NCI-H2029 (cell line): Measurements from ENCODE around the gene PDLIM5.
"Not testable (repeated sequence)": the region's sequence is repeated elsewhere in the genome, so short reads cannot be mapped to it uniquely, and the experiment has no call there.

Experiments
- DNase-seq: peaks from one replicate; lab custom pipeline; 2025; lab: John Stamatoyannopoulos, UW

Gene PDLIM5

DNA sequence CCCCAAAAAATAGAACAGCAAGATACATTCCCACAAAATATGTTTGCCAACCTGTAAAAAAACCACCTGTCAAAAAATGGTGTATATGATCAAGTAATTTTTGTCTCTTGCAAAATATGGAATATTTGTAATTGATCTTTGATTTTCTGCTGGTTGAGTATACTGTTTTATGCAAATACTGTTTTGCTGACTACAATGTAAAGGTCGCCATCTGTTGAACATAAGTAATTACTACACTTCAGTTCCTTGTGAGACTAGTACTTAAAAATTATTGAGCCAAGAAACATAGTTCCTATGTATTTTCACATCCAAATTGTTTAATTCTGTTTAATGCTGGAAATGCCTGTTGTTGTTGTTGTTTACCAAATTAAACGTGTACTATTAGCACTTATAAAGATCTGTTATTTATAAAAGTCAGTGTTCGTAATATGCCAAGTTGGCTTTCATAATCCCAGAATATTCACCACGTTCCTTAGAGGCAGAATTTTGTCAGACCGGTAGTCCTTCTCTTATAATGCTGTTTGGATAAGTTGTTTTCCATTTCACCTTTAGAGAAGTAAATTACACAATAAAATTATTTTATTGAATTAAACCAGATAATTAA, 144.2 kb downstream of the PDLIM5 start:
- DNase-seq = peak; percentile 26

DNA sequence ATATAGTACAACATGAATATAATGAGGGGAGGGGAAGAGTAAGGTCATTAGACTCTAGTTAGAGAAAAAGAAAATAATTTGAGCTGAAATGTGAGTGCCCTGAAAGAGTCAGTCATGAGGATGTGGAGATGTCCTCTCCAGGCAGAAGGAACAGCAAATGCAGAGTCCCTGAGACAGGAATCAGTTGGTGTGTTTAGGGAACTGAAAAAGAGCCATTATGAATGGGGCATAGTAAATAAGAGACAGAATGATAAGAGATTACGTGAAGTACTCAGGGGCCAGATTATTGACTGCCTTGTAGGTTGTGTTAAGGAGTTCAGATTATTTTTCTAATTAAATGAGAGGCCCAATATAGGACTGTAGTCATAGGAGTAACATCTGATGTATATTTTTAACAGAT, 147.0 kb downstream of the PDLIM5 start:
- no peak for DNase-seq

DNA sequence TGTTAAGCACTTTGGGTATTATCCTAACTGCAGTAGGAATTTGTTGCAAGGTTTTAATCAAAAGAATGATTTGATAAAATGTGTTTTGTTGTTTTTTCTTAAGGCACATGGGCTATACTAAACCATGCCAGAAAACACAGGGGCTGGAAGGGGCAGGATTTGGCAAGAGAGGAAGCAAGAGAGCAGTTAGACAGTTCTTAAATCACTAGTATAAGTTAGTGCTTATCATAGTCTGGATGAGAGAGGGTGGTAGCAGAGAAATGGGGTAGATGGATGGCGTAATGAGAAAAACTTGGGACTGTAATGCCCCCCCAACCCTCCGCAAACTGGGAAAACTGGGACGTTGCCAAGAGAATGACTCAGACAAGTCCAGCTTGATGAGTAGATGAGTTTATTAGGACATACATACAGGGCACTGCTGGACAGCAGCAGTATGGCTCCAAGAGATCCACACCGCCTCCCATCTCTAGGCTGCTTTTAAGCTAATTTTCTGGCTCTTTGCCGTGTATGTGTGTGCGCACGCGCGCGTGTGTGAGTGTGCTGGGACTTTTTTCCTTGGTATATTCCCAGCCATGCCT, 151.5 kb downstream of the PDLIM5 start:
- no peak for DNase-seq

DNA sequence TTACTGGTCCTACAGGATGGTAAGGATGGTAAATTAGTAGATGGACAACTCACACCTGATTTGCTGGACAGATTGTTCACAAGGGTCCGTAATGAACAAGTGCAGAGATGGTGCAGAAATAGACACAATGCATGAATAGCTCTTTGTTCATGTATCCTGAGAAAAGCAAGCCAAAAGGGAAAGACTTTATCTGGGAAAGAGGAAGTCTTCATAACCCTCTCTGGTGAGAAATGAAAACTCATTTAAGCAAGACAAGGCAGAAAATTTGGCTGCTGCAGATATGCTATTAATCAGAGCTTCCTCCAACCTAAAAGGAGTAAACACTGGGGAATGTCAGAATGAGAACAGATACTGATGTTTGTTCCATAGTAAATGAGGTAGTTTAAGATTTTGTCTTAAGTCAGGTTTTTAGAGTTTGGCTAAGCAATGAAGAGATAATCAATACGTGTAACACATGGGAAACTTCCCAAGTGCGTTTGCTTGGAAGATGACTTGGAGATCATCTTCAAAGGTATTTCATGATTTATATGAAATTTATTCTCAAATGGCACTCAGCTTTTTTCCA, 153.6 kb downstream of the PDLIM5 start:
- DNase-seq = no peak

DNA sequence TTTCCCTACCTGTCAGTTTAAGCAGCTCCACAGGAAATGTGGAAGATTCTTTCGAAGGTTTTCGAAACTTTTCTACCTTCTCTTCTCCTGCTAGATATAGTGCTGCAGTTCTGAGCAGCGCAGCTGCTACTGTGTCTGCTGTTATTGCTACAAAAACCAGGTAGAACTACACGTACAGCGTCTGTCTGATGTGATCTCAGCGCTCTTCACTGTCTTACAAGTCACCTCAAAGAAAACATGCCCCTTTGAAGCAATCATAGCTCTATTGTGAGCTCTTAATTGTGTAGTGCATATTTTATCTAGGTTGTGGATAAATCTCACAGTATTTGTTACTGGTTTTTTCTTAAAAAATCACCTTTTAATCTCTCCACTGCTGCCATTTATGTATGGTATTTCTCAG, 158.4 kb downstream of the PDLIM5 start:
- no peak for DNase-seq

DNA sequence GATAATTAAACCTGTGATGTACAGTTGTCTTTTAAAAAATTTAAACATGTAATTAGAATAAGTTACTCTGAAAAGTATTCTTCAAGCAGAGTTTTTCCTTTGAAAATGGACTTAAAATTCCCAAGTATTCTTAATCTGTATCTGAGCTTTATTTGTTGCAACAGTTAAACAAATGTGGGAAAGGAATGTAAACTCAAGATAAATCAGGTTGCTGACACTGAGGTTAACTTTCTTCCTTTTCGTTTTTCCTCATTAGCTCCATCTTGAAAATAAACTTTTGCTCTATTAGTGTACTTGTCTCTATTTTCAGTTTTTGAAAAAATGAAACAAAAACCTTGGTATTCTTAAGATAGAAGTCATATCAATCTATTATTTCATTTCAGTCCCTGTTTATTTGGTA, 161.5 kb downstream of the PDLIM5 start:
- no peak for DNase-seq

DNA sequence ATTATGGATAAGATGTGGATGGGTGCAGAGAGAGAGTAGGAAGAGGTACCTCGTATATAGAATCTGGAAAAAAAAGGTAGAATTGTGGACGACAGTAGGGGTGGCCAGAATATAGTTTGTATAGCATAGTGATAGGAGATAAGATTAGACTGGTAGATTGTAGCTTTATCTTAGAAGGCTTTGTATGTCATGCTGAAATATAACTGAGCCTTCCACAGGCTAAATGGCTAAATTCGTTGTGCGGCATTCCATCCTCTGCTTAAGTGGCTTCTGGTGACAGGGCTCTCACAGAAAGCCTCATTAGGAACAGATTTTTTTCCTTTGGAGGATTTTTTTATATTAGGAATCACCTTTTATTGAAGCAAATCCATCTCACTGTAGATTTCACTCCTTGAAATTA, 163.7 kb downstream of the PDLIM5 start:
- DNase-seq = no peak

DNA sequence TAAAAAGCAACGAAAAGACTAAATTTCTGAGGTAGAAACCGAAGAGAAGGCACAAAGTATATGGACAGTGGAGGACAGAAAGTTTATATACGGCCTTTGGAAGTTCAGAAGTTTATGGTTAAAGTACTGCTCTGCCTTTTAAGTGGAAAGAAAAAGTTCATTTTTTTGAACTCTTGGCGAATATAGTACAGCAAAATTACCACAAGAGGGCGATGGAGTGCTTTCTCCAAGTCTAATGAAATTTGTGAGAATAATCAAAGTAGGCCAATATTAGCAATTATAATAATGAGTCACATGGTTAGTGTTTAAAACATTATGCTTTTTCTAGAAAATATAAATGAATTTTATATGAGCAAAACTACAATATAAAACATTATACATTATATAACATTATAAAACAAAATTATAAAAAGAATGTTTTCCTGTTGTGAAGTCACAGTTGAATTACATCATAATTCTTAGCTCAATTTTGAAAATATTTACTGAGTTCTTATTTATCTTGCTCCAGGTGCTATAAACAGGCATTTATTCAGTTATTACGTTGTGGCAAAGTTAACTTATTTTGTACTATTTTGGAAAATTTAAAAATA, 169.8 kb downstream of the PDLIM5 start:
- DNase-seq = no peak

DNA sequence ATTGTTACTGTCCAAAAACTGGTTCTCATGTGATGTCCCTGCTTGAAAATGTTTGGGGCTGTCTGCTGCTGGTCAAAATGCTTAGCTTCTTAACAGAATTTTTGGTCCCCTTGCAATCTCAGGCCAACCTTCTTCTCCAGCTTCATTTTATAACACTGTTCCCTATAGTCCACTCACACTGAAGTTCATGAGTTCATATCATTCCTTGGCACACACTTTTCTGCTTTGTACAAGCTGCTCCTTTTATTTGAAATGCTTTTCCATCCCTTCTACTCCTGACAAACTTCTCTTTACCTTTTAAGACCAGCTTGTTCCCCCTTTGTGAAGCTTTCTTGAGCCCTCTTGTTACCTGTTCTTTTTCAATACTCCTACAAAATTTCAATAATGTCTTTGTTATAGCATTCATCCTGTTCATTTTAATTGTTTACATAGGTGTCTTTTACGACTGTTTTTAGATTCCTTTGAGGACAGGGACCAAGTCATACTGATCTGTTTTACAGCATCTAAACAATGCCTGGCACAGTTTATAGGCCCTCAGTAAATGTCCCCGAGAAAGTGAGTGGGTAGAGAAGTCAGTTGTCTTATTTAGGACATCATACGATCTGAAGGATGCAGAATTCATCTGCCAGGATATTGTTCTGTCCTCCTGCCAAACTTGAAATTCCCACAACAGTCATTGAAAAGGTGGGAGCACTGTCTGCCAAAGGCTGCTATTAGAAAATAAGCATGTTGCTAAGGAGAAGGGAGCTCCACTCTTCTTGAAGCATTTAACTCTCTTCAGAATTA, 171.6 kb downstream of the PDLIM5 start:
- no peak for DNase-seq

DNA sequence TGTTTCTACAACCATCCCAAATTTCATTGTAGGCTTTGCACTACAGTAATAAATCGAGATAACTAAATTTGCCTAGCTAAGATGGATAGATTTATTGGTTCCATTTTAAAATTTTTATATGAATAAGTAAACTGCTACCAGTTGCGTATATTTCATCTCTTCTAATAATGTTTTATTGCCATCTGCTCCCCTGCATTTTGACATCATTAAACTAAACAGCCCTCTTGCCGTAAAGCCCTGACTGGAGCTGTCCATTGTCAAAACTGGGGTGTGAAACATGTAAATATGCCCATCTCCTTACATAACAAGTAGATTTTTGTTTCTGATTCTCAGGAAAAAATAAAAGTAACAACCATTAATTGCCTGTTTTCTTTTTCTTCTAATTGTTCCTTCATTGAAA, 175.2 kb downstream of the PDLIM5 start:
- no peak for DNase-seq

DNA sequence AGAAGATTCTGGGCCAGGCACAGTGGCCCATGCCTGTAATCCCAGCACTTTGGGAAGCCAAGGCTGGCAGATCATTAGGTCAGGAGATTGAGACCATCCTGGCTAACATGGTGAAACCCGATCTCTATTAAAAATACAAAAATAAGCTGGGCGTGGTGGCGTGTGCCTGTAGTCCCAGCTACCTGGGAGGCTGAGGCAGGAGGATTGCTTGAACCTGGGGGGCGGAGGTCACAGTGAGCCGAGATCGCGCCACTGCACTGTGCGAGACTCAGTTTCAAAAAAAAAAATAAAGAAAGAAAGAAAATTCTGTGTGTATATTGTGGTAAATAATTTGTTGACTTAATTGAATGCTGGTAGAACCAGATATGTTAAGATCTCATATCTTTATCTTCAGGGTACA, 177.3 kb downstream of the PDLIM5 start:
- DNase-seq = not testable (repeated sequence)

DNA sequence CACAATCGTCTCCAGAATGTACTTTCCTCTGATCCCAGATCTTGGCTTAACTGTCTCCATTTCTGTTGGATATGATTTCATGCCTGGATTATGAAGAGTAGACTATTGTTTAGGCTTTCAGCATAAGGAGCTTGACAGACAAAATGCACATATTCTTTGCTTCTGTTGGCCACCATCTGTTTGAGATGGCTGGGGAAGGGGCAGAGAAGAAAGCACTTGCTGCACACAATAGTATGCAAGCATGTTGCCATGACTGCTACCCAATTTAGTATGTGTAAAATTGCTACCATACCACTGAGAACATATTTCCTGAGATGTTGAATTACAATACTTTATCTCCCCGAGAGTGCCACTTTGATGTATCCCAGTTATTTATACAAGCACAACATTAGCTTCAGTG, 178.1 kb downstream of the PDLIM5 start:
- no peak for DNase-seq

DNA sequence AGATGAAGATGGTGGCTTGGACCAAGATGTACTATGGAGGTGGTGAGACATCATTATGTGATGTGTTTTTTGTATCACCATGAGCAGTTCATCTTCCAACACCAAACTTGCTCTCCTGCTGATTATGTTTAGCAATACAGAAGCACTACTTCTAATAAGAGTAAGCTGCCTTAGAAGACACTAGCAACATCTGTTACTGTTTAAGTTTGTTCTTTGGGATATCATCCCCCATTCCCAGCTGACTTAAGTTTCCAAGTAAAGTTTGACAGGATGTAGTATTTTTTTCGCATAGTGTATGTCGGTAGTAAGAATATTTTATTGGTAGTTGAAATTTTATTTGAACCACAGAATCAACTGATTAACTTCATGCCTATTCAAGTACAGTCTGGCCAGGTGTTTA, 182.5 kb downstream of the PDLIM5 start:
- DNase-seq = no peak

DNA sequence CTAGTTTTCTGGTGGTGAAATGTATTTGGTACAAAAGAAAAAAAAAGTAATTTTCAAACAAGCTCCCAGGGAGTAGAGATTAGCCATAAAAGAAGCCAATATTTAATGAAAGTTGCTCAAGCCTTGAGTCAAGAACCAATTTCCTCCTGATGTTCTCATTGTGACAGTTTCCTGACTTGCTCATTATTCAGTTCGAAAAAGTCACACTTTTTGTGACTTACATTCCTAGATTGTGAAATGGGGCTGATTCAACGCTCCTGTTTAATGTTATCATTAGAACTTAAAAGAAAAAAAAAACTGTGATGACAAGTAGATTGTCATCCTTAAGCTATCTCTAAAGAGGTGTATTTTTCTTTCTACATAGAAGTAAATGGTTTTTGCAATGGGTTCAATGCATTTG, 183.4 kb downstream of the PDLIM5 start:
- no peak for DNase-seq

DNA sequence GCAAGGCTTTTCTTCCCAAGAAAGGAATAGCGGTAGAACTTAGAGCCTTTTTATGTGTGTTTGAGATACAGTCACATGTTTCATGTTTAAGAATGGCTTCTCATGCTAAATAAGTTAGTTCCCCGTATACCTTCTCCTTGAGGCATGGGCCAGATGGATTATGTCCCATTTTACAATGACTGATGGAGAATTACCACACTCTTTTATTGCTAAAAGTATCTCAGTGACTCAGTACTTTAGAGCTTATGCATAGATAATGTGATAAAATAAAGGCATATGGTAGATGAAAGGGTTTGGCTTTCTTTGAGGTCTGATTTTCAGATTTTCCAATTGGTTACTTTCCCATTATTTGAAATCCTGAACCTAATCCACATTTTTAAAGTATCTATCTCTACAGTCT, 184.3 kb downstream of the PDLIM5 start:
- DNase-seq = no peak

DNA sequence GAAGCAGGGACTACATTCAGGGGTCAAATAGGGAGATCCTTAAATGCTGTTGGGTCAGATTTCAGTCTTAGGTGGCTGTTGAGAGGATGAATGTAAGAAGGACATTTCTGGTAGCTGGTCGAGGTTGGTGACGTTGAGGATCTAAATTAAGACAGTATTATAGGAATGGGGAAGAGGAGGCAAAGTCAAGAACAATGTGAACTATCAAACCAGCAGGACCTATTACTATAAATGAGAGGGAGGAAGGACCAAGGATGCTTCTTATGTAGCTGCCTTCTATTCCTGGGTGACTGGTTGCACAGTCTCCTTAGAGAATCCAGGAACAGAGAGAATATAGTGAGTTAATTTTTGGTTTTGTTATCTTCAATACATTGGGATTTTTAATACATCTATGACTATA, 187.6 kb downstream of the PDLIM5 start:
- no peak for DNase-seq

DNA sequence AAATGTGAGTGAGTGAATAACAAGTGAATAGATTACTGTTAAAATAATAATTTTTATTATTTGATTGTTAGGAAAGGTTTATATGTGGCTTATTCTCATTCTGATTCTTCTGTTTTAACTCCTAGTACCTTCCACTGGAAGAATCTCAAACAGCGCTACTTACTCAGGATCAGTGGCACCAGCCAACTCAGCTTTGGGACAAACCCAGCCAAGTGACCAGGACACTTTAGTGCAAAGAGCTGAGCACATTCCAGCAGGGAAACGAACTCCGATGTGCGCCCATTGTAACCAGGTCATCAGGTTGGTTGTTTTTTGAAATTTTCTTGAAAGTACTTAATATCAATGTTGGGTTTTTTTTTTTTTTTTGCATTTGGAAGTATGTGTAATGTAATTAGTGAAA, 188.4 kb downstream of the PDLIM5 start:
- no peak for DNase-seq

DNA sequence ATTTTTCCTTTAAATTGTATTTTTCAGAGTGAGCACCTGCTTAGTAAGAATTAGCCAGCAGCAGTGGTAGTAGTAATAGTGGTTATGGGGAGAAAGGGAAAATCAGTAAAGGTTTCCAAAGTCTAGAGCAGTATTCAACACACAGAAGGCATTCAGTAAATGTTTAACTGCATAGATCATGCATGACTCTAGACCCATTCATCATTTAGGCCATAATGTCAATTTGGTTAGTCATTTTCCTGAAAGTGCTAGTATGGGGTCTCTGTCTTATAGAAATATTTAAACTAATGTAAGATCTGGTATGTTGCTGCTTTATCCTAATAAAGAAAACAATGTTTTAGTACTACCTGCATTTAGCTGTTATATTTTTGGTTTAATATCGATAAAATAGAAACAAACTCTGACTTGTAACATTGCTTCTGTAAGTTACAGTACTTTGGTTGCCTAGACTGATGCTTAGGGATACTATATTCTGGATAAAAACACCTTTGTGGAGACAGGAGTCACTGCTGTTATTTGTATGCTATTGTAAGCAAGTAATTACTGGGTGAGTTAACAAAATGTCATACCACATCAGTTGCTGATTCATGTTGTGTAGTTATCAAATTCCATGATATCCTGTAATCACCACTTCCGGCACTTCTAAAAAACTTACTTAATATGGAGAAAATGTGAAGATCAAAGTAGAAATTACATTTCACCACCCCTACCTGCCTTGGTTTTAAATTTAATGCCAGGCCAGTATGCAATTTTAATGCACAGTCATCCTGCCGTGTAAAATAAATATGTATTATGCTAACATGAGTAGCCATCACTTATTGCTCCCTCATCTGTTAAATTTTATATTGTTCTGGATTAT, 190.2 kb downstream of the PDLIM5 start:
- no peak for DNase-seq

DNA sequence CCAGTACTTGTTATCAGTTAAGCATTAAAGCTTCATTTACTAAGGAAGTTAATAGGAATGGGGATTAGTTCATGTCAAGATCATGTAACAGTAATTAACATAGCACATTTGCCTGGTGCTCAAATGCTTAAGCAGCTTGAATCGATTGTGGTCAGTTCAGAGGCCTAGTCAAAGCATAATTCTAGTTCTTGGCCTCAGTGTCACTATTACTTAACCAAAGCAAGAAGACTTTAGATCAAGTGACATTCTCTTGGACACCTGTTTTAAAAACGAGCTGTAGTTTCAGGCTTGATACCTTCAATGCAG, 190.8 kb downstream of the PDLIM5 start:
- no peak for DNase-seq

DNA sequence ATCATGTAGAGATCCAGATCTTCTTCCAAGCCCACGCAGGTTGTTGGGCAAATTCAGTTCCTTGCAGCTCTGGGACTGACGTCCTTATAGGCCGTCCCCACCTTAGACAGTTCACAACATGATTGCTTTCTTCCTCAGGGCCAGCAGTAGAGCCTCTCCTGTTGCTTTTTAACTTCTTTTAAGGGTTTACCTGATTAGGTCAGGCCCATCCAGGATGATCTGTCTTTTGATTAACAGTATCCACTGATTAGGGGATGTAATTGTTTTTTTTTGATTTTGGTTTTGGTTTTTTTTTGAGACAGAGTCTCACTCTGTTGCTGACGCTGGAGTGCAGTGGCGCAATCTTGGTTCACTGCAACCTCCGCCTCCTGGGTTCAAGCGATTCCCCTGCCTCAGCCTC, 197.0 kb downstream of the PDLIM5 start:
- DNase-seq = no peak

DNA sequence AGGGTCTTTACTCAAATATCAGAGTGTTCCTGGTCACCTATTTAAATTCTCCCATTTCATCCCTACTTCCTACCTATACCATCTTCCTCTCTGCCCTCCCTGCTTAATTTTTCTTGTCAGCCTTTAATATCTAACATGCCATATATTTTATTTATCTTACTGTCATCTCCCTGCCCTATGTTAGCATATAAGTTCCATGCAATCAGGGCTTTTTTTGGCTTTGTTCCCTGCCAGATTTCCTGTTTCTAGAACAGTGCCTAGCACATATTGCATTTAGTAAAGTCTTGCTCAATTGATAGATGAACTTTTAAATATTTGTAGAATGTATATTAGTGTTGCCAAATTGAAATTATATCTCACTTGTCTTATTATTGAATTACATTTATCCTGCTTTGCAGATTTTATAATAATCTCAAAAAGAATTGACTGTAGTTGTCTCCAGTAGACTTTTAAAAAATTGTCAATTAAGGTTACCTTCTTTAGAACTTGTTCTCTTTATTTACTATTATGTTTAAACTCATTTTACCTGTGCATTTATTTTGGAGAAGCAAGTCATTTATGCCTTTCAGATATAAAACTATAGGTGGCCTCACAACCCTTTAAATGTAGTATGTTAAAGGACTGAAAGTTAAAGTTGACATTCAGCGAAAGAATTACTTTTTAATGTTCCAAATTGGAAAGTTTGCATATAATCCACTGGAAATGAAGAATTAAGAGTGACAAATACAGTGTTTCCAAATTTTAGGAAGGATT, 197.8 kb downstream of the PDLIM5 start:
- DNase-seq = no peak

DNA sequence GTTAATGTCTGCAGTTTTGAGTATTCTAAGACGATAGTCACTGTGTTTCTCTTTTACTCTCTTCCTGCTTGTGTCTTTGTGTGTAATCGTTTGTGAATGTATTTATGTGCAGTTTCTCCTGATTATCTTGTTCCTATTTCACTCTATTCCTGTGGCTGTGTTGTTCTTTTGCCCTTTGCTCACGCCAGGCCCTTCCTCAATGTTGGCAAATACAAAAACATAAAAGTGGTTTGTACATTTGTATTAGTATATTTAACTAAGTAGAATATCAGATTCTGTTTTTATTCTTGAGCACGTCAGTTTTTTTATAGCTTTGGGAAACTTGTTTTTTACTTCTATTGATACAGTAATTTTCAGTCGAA, 198.4 kb downstream of the PDLIM5 start:
- no peak for DNase-seq
